GM12878 (cell line): ENCODE measurements around the gene PID1. TPM values are rescaled to one million over a fixed set of nuclear protein-coding genes. Genes with fewer than 3 reads are reported as not detected.

Source experiments
- ATAC-seq: fragments of 200-7000 bp; cut with Tn5 transposase; 3 replicates; pipeline ENCODE4 v1.9.1; 2020; ENCODE audit warnings: mild to moderate bottlenecking, moderate library complexity
- BruUV-seq: library from RNA; stranded (reverse); fragments of 400-500 nt; replicated peaks from 2 replicates; lab custom pipeline; 2021; lab: Mats Ljungman, UMichigan
- CTCF ChIA-PET: fragments of 300-600 bp; sonication (Branson Sonifier 250); formaldehyde crosslinking; extraction: SDS; loops from one replicate; lab custom pipeline; 2021; ENCODE audit warnings: inconsistent platforms; lab: Yijun Ruan, JAX
- POLR2A ChIA-PET: fragments of 350-600 bp; formaldehyde crosslinking; extraction: SDS; loops from one replicate; lab custom pipeline; 2021; ENCODE audit warnings: inconsistent platforms; lab: Charles Lee
- RAD21 ChIA-PET: fragments of 300-600 bp; sonication (Branson Sonifier 250); formaldehyde crosslinking; loops from one replicate; lab custom pipeline; 2023; ENCODE audit warnings: antibody characterized with exemption; ENCODE audit not compliant: unreplicated experiment; lab: Charles Lee
- SMC1A ChIA-PET: fragments of 300-600 bp; sonication (Branson Sonifier 250); formaldehyde crosslinking; loops from one replicate; lab custom pipeline; 2023; ENCODE audit not compliant: unreplicated experiment, uncharacterized antibody; lab: Charles Lee
- DNase-seq: peaks from one replicate; pipeline ENCODE4 v3.0.0-alpha.2; 2011; ENCODE audit warnings: low read depth, low spot score
- FAIRE-seq: peaks from 3 replicates; lab custom pipeline; 2011; peaks lifted over from hg19 to GRCh38; lab: Jason Lieb, UNC
- H2AFZ ChIP-seq: 2 replicates; pipeline ENCODE4 v1.6.0; 2011; ENCODE audit warnings: low read depth, low read length, control low read depth; ENCODE audit not compliant: control insufficient read depth
- H3K27ac ChIP-seq: 2 replicates; pipeline ENCODE4 v1.5.1; 2011; ENCODE audit warnings: control low read depth; ENCODE audit not compliant: control insufficient read depth, insufficient read depth
- H3K27me3 ChIP-seq, 2 experiments: replicated peaks in 1 of 2; 2 replicates each; pipeline versions ENCODE4 v1.6.0 to v1.6.1; 2011; ENCODE audit warnings: low read length in 1 of 2; ENCODE audit not compliant: control insufficient read depth in 2 of 2, insufficient read depth in 2 of 2
- H3K36me3 ChIP-seq, 2 experiments: 2 replicates each; pipeline ENCODE4 v1.5.1; 2011; ENCODE audit warnings: low read length in 1 of 2; ENCODE audit not compliant: control insufficient read depth in 2 of 2, insufficient read depth in 2 of 2
- H3K4me1 ChIP-seq: 2 replicates; pipeline ENCODE4 v1.6.1; 2011; ENCODE audit warnings: mild to moderate bottlenecking, low read length, moderate library complexity, mixed read lengths; ENCODE audit not compliant: control insufficient read depth, insufficient read depth
- H3K4me2 ChIP-seq: 2 replicates; pipeline ENCODE4 v1.6.0; 2011; ENCODE audit warnings: control low read depth; ENCODE audit not compliant: control insufficient read depth, insufficient read depth
- H3K4me3 ChIP-seq: fragments of 200-600 bp; sonication (generic); 2 replicates; pipeline ENCODE4 v1.5.1; 2016
- H3K79me2 ChIP-seq: 2 replicates; pipeline ENCODE4 v1.6.0; 2011; ENCODE audit warnings: low read length; ENCODE audit not compliant: control insufficient read depth, insufficient read depth
- H3K9ac ChIP-seq: 2 replicates; pipeline ENCODE4 v1.8.0; 2011; ENCODE audit warnings: low read length, control low read depth, mixed read lengths; ENCODE audit not compliant: control insufficient read depth, insufficient read depth
- H3K9me3 ChIP-seq: replicated peaks from 3 replicates; pipeline ENCODE4 v1.5.1; 2011; ENCODE audit warnings: mild to moderate bottlenecking, low read length; ENCODE audit not compliant: control insufficient read depth, insufficient read depth
- H4K20me1 ChIP-seq: 2 replicates; pipeline ENCODE4 v1.6.0; 2011; ENCODE audit not compliant: control insufficient read depth, insufficient read depth
- CUX1 ChIP-seq: IDR thresholded peaks from 2 replicates; pipeline ENCODE4 v1.6.1; 2012; ENCODE audit warnings: improper control_type of control experiment, low read depth, low read length; ENCODE audit not compliant: insufficient replicate concordance
- GABPA ChIP-seq: IDR thresholded peaks from 2 replicates; pipeline ENCODE4 v1.6.1; 2014; ENCODE audit warnings: antibody characterized with exemption, low read depth, mild to moderate bottlenecking, inconsistent platforms
- HDGF ChIP-seq: fragments of 450-650 bp; IDR thresholded peaks from 2 replicates; pipeline ENCODE4 v1.6.1; 2016; ENCODE audit warnings: antibody characterized with exemption
- HSF1 ChIP-seq: fragments of 150-350 bp; IDR thresholded peaks from 2 replicates; pipeline ENCODE4 v1.6.1; 2014; ENCODE audit warnings: mild to moderate bottlenecking, low read depth, low read length
- JUNB ChIP-seq: IDR thresholded peaks from 2 replicates; pipeline ENCODE4 v1.6.1; 2016; ENCODE audit warnings: antibody characterized with exemption, mild to moderate bottlenecking
- JUND ChIP-seq: IDR thresholded peaks from 2 replicates; pipeline ENCODE4 v1.6.1; 2012; ENCODE audit warnings: low read depth, mild to moderate bottlenecking, low read length, improper control_type of control experiment, moderate library complexity
- PAX5 ChIP-seq: IDR thresholded peaks from 2 replicates; pipeline ENCODE4 v1.6.1; 2011; ENCODE audit warnings: low read depth, low read length, borderline replicate concordance
- PBX3 ChIP-seq: IDR thresholded peaks from 2 replicates; pipeline ENCODE4 v1.6.1; 2011; ENCODE audit warnings: mild to moderate bottlenecking, low read depth, low read length, moderate library complexity; ENCODE audit not compliant: insufficient replicate concordance
- PML ChIP-seq: IDR thresholded peaks from 2 replicates; pipeline ENCODE4 v1.6.1; 2012; ENCODE audit warnings: low read length, inconsistent platforms
- RAD21 ChIP-seq: IDR thresholded peaks from 2 replicates; pipeline ENCODE4 v1.6.1; 2011; ENCODE audit warnings: mild to moderate bottlenecking, low read depth, low read length, moderate library complexity; ENCODE audit not compliant: insufficient read depth
- RELB ChIP-seq: fragments of 450-650 bp; IDR thresholded peaks from 2 replicates; pipeline ENCODE4 v1.6.1; 2017; ENCODE audit warnings: low read depth, mild to moderate bottlenecking, moderate library complexity
- SUPT20H ChIP-seq: IDR thresholded peaks from 2 replicates; pipeline ENCODE4 v1.6.1; 2011; ENCODE audit warnings: low read depth, mild to moderate bottlenecking, low read length, moderate library complexity, borderline replicate concordance; ENCODE audit not compliant: control insufficient read depth
- TBL1XR1 ChIP-seq: IDR thresholded peaks from 2 replicates; pipeline ENCODE4 v1.6.1; 2012; ENCODE audit warnings: low read depth, low read length, improper control_type of control experiment
- ZBED1 ChIP-seq: IDR thresholded peaks from 2 replicates; pipeline ENCODE4 v1.6.1; 2016; ENCODE audit warnings: borderline replicate concordance
- WGBS: methylation state at CpG from one replicate; pipeline ENCODE4 v1.1.6; 2016; ENCODE audit warnings: low lambda C conversion rate; ENCODE audit not compliant: insufficient replicate concordance, insufficient coverage; ENCODE audit errors: missing lambda C conversion rate; 5-methylcytosine and 5-hydroxymethylcytosine counted together
- in situ Hi-C: fragments of 300-500 bp; cut with MboI; formaldehyde crosslinking; loops from 9 replicates; pipeline ENCODE4 v1.14.3; 2018; ENCODE audit warnings: mixed read lengths
- intact Hi-C: fragments of 100-400 bp; cut with micrococcal nuclease; formaldehyde crosslinking; loops from one replicate; pipeline ENCODE4 v1.14.2; 2022; ENCODE audit not compliant: unreplicated experiment
- polyA plus RNA-seq, 11 experiments: library from polyadenylated mRNA; depleted of rRNA in 4 of 11; unstranded in 6 of 11; stranded (reverse) in 5 of 11; fragments of >200 nt; fragmentation: Nextera tagmentation in 4 of 11; fragmentation: Illumina TruSeq in 1 of 11; extraction: Ambion mirVana in 4 of 11; extraction: Trizol in 1 of 11; gene quantifications; 1 replicate in 1 of 11; 2 replicates in 10 of 11; pipeline versions ENCODE4 v1.2.1 to v1.2.3, GENCODE V29; 2011 to 2016; ENCODE audit warnings: inconsistent platforms in 2 of 11, missing spikeins in 2 of 11, low read depth in 1 of 11
- total RNA-seq, 4 experiments: library from RNA; depleted of rRNA in 3 of 4; stranded (reverse); fragments of >200 nt in 3 of 4; fragmentation: Illumina TruSeq in 1 of 4; extraction: Trizol in 1 of 4; gene quantifications; 2 replicates each; pipeline versions ENCODE4 v1.2.1 to v1.2.3, GENCODE V29; 2013 to 2021

Gene PID1
- total and polyA plus RNA-seq, 10 of the 15 experiments (the other 5 are each of a cell fraction or from before 2014, with no cell fraction given), result not detected

GRCh38 chr2:229300790-229301189 is 29.7 kb upstream of the PID1 start:
- CTCF ChIA-PET, result no interaction called here
- no peak for TF ChIP-seq JUNB
- no peak for TF ChIP-seq GABPA
- no peak for TF ChIP-seq RELB
- no peak for TF ChIP-seq HSF1
- no peak for TF ChIP-seq RAD21
- no peak for TF ChIP-seq HDGF
- no peak for TF ChIP-seq TBL1XR1
- no peak for TF ChIP-seq PBX3
- TF ChIP-seq CUX1, result no peak
- TF ChIP-seq ZBED1, result no peak
- no peak for TF ChIP-seq PAX5
- no peak for TF ChIP-seq PML
- TF ChIP-seq SUPT20H, result no peak
- no peak for TF ChIP-seq JUND

More at GRCh38 chr2:229300790-229301189, 29.7 kb upstream of the PID1 start:
- BruUV-seq, result no TSS peak
- RAD21 ChIA-PET, result no interaction called here
- in situ Hi-C loops (no loop called here), intact Hi-C loops (no loop called here)
- no peak for FAIRE-seq
- POLR2A ChIA-PET, result no interaction called here
- no peak overlapping the region for H2AFZ ChIP-seq
- H4K20me1 ChIP-seq, result no peaks in the 10 kb centered on the region
- no peak for ATAC-seq
- H3K9ac ChIP-seq, result no peak overlapping the region
- no peaks in the 10 kb centered on the region for H3K9me3 ChIP-seq
- no peaks in the 10 kb centered on the region for H3K4me1 ChIP-seq
- DNase-seq, result no peak
- H3K4me2 ChIP-seq, result no peak overlapping the region
- no peak overlapping the region for H3K27ac ChIP-seq
- no peaks in the 10 kb centered on the region for H3K36me3 ChIP-seq
- no peak overlapping the region for H3K4me3 ChIP-seq
- SMC1A ChIA-PET, result no interaction called here
- WGBS, result 0% methylated on average over 3 of the region's 3 CpGs
- no peaks in the 10 kb centered on the region for H3K27me3 ChIP-seq
- no peaks in the 10 kb centered on the region for H3K79me2 ChIP-seq
